Osteoblast (primary cell): Measurements from ENCODE around the gene PDZD11. TPM values are rescaled to one million over a fixed set of nuclear protein-coding genes. Genes with fewer than 3 reads are reported as not detected.
A peak's percentile ranks its signal among the peaks of the same experiment; 100 is the strongest.
"Not testable (repeated sequence)": the region's sequence is repeated elsewhere in the genome, so short reads cannot be mapped to it uniquely, and the experiment has no call there.

Experiments
- DNase-seq: peaks from one replicate; pipeline ENCODE4 v3.0.0; 2011; ENCODE audit warnings: low spot score, mixed read lengths; ENCODE audit not compliant: insufficient read length; ENCODE audit errors: missing footprints
- H2AFZ ChIP-seq: 2 replicates; pipeline ENCODE4 v1.6.0; 2011; ENCODE audit warnings: mild to moderate bottlenecking, low read length
- H3K27ac ChIP-seq: 2 replicates; pipeline ENCODE4 v1.5.1; 2011; ENCODE audit warnings: mild to moderate bottlenecking, low read depth, low read length, moderate library complexity
- H3K27me3 ChIP-seq: 2 replicates; pipeline ENCODE4 v1.6.0; 2012; ENCODE audit warnings: mild to moderate bottlenecking, control low read depth, inconsistent platforms, low read length, moderate library complexity; ENCODE audit not compliant: insufficient read depth
- H3K36me3 ChIP-seq: 2 replicates; pipeline ENCODE4 v1.5.1; 2011; ENCODE audit warnings: mild to moderate bottlenecking, low read length, control low read depth, moderate library complexity; ENCODE audit not compliant: insufficient read depth
- H3K4me1 ChIP-seq: 2 replicates; pipeline ENCODE4 v1.5.1; 2011; ENCODE audit warnings: mild to moderate bottlenecking, low read length, control low read depth, moderate library complexity; ENCODE audit not compliant: insufficient read depth
- H3K4me2 ChIP-seq: 2 replicates; pipeline ENCODE4 v1.6.0; 2011; ENCODE audit warnings: mild to moderate bottlenecking, low read length; ENCODE audit not compliant: insufficient read depth
- H3K4me3 ChIP-seq: fragments of 200-600 bp; sonication (generic); 3 replicates; pipeline ENCODE4 v1.5.1; 2012; ENCODE audit warnings: mild to moderate bottlenecking, low read length, inconsistent platforms; ENCODE audit not compliant: insufficient read depth
- H3K79me2 ChIP-seq: 2 replicates; pipeline ENCODE4 v1.6.0; 2012; ENCODE audit warnings: mild to moderate bottlenecking, low read length, control low read depth, inconsistent platforms; ENCODE audit not compliant: insufficient read depth
- H3K9me3 ChIP-seq: 2 replicates; pipeline ENCODE4 v1.5.1; 2011; ENCODE audit warnings: low read depth, low read length, control low read depth
- H4K20me1 ChIP-seq: 2 replicates; pipeline ENCODE4 v1.6.0; 2012; ENCODE audit warnings: mild to moderate bottlenecking, low read length, control low read depth; ENCODE audit not compliant: insufficient read depth
- CTCF ChIP-seq: IDR thresholded peaks from 2 replicates; pipeline ENCODE4 v1.5.1; 2011; ENCODE audit warnings: mild to moderate bottlenecking, low read depth, low read length, moderate library complexity; ENCODE audit errors: extremely low read depth
- total RNA-seq: library from RNA; depleted of rRNA; stranded (reverse); fragments of >200 nt; gene quantifications from 2 replicates; pipeline ENCODE4 v1.2.3, GENCODE V29; 2012

PDZD11 gene
- total RNA-seq, 1 donor: 43.4 TPM

DNA sequence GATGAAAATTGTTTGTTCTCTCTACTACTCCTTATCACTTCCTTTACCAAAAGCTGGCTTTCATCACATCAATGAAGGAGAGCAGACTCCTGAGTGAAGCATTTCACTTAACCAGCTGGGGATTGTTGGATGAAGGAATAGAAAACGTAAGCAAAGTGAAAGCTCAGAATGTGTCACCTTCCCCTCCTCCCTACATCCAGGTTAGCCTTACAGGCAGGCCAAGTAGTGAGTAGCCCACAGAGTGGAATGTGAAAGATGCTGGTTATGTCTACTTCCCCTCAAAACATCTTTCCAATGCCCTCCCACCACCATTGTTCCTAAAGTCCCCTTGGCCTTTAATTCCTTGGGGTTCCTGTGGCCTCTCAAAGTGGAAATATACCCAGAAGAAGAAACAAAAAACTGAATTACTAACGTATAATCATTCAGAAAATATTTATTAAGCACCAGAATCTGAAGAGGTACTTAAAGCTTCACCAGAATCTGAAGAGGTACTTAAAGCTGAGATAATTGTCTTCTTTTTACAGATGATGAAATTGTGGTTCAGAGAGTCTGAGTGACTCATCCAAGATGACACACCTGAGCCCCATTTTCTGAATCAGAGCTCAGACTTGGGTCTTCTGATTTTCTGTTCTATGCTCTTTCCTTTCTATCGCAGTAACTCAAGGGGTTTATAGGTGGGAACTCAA, 36.2 kb downstream of the PDZD11 start:
- Histone ChIP-seq H4K20me1 (no peaks in the 10 kb centered on the region), H3K79me2 (no peaks in the 10 kb centered on the region), H3K27ac (no peak overlapping the region), H3K27me3 (no peaks in the 10 kb centered on the region), H2AFZ (no peak overlapping the region), H3K4me1 (no peaks in the 10 kb centered on the region), H3K36me3 (no peaks in the 10 kb centered on the region), H3K4me3 (no peak overlapping the region), H3K9me3 (no peaks in the 10 kb centered on the region), H3K4me2 (no peak overlapping the region)
- no peak for DNase-seq
- TF ChIP-seq CTCF: no peak

GRCh38 chrX:70252491-70252890, 37.2 kb downstream of the PDZD11 start:
- Histone ChIP-seq H4K20me1 (no peaks in the 10 kb centered on the region), H3K36me3 (no peaks in the 10 kb centered on the region), H3K79me2 (no peaks in the 10 kb centered on the region), H3K4me1 (no peaks in the 10 kb centered on the region), H2AFZ (no peak overlapping the region), H3K27ac (no peak overlapping the region), H3K27me3 (no peaks in the 10 kb centered on the region), H3K4me2 (no peak overlapping the region), H3K9me3 (no peaks in the 10 kb centered on the region), H3K4me3 (no peak overlapping the region)
- no peak for DNase-seq
- TF ChIP-seq CTCF: no peak

DNA sequence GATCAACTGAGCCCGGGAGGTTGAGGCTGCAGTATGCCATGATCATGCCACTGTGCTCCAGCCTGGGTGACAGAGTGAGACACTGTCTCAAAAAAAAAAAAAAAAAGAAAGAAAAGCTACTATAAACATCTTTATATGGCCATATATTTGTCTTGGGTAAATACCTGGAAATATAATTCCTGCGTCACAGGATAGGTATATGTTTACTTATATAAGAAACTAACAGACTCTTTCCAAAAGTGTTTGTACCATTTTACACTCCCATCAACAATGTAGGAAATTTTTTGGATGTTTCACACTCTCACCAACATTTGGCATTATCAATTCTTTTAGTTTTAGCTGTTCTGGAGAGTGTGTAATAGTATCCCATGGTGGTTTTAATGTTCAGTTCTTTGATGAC, 42.5 kb downstream of the PDZD11 start:
- Histone ChIP-seq H3K27ac (no peak overlapping the region), H3K9me3 (no peaks in the 10 kb centered on the region), H3K27me3 (peaks cover 4% of the 10 kb centered on the region), H3K4me3 (no peak overlapping the region), H3K4me2 (no peak overlapping the region), H2AFZ (no peak overlapping the region), H3K79me2 (no peaks in the 10 kb centered on the region), H4K20me1 (no peaks in the 10 kb centered on the region), H3K4me1 (peaks cover 5% of the 10 kb centered on the region), H3K36me3 (no peaks in the 10 kb centered on the region)
- DNase-seq: no peak
- TF ChIP-seq CTCF: no peak

DNA sequence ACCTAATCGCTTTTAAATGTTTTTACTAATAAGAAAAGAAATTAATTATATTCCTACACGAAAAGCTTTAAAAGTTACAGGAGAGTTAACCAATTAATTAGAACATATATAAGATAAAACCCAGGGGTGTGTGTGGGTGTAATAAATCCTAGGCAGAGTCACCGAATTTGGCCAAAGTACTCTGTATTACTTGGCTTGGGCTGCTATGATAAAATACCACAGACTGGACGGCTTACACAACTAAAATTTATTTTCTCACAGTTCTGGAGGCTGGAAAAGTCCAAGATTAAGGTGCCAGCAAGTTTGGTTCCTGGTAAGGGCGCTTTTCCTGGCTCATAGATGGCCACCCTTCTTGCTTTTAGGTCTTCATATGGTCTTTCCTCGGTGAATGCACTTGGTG, 44.8 kb downstream of the PDZD11 start:
- DNase-seq: no peak
- Histone ChIP-seq H4K20me1 (no peaks in the 10 kb centered on the region), H3K79me2 (no peaks in the 10 kb centered on the region), H3K27me3 (peaks cover 9% of the 10 kb centered on the region), H3K9me3 (no peaks in the 10 kb centered on the region), H3K27ac (peak overlapping the region; percentile 51), H2AFZ (no peak overlapping the region), H3K4me1 (peaks cover 5% of the 10 kb centered on the region), H3K4me3 (no peak overlapping the region), H3K4me2 (no peak overlapping the region), H3K36me3 (no peaks in the 10 kb centered on the region)
- TF ChIP-seq CTCF: no peak

- not testable (repeated sequence) for H3K4me2 ChIP-seq, H3K9me3 ChIP-seq, H4K20me1 ChIP-seq, H3K79me2 ChIP-seq, H2AFZ ChIP-seq, H3K4me1 ChIP-seq, H3K27ac ChIP-seq, DNase-seq, H3K36me3 ChIP-seq, H3K4me3 ChIP-seq
- H3K27me3 ChIP-seq: peaks cover 12% of the 10 kb centered on the region
Observed at GRCh38 chrX:70243601-70244000, 46.1 kb downstream of the PDZD11 start.
